Measurements from ENCODE around the gene HLA-A. TPM values are rescaled to one million over a fixed set of nuclear protein-coding genes. Genes with fewer than 3 reads are reported as not detected.
"Not testable (repeated sequence)": the region's sequence is repeated elsewhere in the genome, so short reads cannot be mapped to it uniquely, and the experiment has no call there.

HLA-A gene
- 374 TPM for polyA plus RNA-seq (2013, experiment 1 of 2; ENCODE audit: insufficient read length)
- 416 TPM for polyA plus RNA-seq (2013, experiment 2 of 2; ENCODE audit: insufficient read length)

GRCh38 chr6:29942275-29943052, at the start of gene HLA-A:
TSS of gene HLA-A (plus strand) at chr6:29942532. CDS start at chr6:29942554, 22 bp downstream.
- peak; percentile 94 for DNase-seq

GRCh38 chr6:29892696-29893095, 49.6 kb upstream of the HLA-A start:
- DNase-seq = no peak

- no peak for DNase-seq
Observed at GRCh38 chr6:29899281-29899680, 43.1 kb upstream of the HLA-A start.

- no peak for DNase-seq
Observed at GRCh38 chr6:29905286-29905685, 37.0 kb upstream of the HLA-A start.

- no peak for DNase-seq
Observed at GRCh38 chr6:29907637-29908340, 34.5 kb upstream of the HLA-A start.

GRCh38 chr6:29908341-29908662, 34.0 kb upstream of the HLA-A start:
- no peak for DNase-seq

- no peak for DNase-seq
Observed at GRCh38 chr6:29908710-29909109, 33.6 kb upstream of the HLA-A start.

- no peak for DNase-seq
Observed at GRCh38 chr6:29909985-29910384, 32.3 kb upstream of the HLA-A start.

GRCh38 chr6:29912840-29913239, 29.5 kb upstream of the HLA-A start:
- DNase-seq = no peak

GRCh38 chr6:29916741-29917140, 25.6 kb upstream of the HLA-A start:
- no peak for DNase-seq

GRCh38 chr6:29917857-29918256, 24.5 kb upstream of the HLA-A start:
- DNase-seq = no peak

GRCh38 chr6:29919506-29920445, 22.6 kb upstream of the HLA-A start:
- DNase-seq = no peak

GRCh38 chr6:29924287-29924686, 18.0 kb upstream of the HLA-A start:
- no peak for DNase-seq

GRCh38 chr6:29924731-29925130, 17.6 kb upstream of the HLA-A start:
- no peak for DNase-seq

- no peak for DNase-seq
Observed at GRCh38 chr6:29925321-29925720, 17.0 kb upstream of the HLA-A start.

GRCh38 chr6:29925727-29926412, 16.5 kb upstream of the HLA-A start:
- DNase-seq = no peak

GRCh38 chr6:29926413-29927274, 15.7 kb upstream of the HLA-A start:
- DNase-seq = peak; percentile 49

- no peak for DNase-seq
Observed at GRCh38 chr6:29927275-29927569, 15.1 kb upstream of the HLA-A start.

GRCh38 chr6:29927841-29928388, 14.4 kb upstream of the HLA-A start:
- DNase-seq = no peak

GRCh38 chr6:29930047-29930446, 12.3 kb upstream of the HLA-A start:
- not testable (repeated sequence) for DNase-seq

- no peak for DNase-seq
Observed at GRCh38 chr6:29933955-29934354, 8.4 kb upstream of the HLA-A start.
